Esophagus muscularis mucosa (tissue), 3 donors: Measurements from ENCODE around the gene RELL2.

ENCODE experiments used
- POLR2AphosphoS5 ChIP-seq, 2 donors: sonication (generic); formaldehyde crosslinking; IDR thresholded peaks; one replicate each; pipeline ENCODE4 v1.6.1; 2017; ENCODE audit warnings: antibody characterized with exemption in 2 of 2
- TF ChIP-seq, protein P1 (sequence below), 3 experiments: fragments of 200-600 bp in 2 of 3; fragments of 450-650 bp in 1 of 3; sonication (generic) in 2 of 3; IDR thresholded peaks; one replicate each; pipeline ENCODE4 v1.5.1; 2017 to 2019; ENCODE audit warnings: antibody characterized with exemption in 3 of 3, mild to moderate bottlenecking in 2 of 3, moderate library complexity in 1 of 3

DNA sequence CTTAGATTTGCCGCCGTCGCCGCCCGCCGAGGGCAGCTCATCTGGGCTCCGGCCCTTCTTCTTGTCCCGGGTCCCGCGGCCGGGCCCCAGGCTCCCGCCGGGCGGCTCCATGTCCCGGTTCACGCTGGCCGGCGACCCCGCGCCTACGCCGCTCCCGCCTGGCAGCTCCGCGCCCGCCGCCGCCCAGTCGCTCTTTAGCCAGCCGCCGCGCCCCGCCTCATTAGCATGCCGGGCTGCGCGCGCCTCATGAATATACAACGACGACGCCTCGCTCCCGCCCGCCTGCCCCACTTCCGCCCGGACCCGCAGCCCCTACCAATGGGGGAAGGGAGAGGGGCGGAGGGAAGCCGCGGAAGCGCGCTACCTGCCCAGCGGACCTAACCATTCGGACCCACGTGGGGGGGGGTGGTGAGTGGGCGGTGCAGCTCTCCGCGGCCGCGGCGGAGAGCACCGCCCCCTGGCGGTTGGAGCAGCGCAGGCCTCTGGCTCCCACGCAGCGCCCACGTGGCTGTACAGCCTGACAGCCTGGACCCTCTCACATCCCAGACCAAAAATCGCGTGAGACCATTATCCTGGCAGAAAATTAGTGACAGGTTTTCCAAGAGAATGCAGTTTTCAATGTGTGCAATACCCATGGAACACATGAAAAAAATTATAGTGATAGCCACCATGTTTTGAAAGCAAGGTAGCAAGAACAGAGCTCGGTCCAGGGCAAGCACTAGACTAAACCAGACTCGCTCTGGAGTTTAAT is 17.8 kb upstream of the RELL2 start, which contains the start of gene DIAPH1:
- TF ChIP-seq, protein P1, sequence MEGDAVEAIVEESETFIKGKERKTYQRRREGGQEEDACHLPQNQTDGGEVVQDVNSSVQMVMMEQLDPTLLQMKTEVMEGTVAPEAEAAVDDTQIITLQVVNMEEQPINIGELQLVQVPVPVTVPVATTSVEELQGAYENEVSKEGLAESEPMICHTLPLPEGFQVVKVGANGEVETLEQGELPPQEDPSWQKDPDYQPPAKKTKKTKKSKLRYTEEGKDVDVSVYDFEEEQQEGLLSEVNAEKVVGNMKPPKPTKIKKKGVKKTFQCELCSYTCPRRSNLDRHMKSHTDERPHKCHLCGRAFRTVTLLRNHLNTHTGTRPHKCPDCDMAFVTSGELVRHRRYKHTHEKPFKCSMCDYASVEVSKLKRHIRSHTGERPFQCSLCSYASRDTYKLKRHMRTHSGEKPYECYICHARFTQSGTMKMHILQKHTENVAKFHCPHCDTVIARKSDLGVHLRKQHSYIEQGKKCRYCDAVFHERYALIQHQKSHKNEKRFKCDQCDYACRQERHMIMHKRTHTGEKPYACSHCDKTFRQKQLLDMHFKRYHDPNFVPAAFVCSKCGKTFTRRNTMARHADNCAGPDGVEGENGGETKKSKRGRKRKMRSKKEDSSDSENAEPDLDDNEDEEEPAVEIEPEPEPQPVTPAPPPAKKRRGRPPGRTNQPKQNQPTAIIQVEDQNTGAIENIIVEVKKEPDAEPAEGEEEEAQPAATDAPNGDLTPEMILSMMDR (IDR thresholded peaks at IDR 0.05) = peak; percentile 99 to 100 (median 100)
- TF ChIP-seq POLR2AphosphoS5 (IDR thresholded peaks at IDR 0.05) = peak; percentile 89 to 92
